H1 (cell line): ENCODE results near the gene NLRC3. TPM values are rescaled to one million over a fixed set of nuclear protein-coding genes. Genes with fewer than 3 reads are reported as not detected.

Source experiments
- CTCF ChIA-PET: fragments of 300-600 bp; sonication (Branson Sonifier 250); formaldehyde crosslinking; loops from one replicate; lab custom pipeline; 2021; ENCODE audit not compliant: partially characterized antibody; lab: Charles Lee
- POLR2A ChIA-PET: fragments of 300-600 bp; sonication (Branson Sonifier 250); formaldehyde crosslinking; loops from one replicate; lab custom pipeline; 2021; ENCODE audit warnings: inconsistent platforms; ENCODE audit not compliant: partially characterized antibody; lab: Charles Lee
- DNase-seq, 2 experiments: peaks; one replicate each; pipeline versions ENCODE4 v3.0.0 to v3.0.0-alpha.2; 2010 to 2022; ENCODE audit warnings: low spot score in 2 of 2, low read depth in 1 of 2, mixed read lengths in 1 of 2
- FAIRE-seq: peaks from 2 replicates; lab custom pipeline; 2011; peaks lifted over from hg19 to GRCh38; lab: Jason Lieb, UNC
- H2AFZ ChIP-seq: 2 replicates; pipeline ENCODE4 v1.8.1; 2012; ENCODE audit warnings: low read length, inconsistent platforms
- H2AK5ac ChIP-seq: 2 replicates; pipeline ENCODE4 v1.6.1; 2013; ENCODE audit warnings: low read depth, low read length
- H2BK120ac ChIP-seq: replicated peaks from 2 replicates; pipeline ENCODE3; 2013; ENCODE audit warnings: low read depth, low read length, inconsistent platforms
- H2BK12ac ChIP-seq: 2 replicates; pipeline ENCODE4 v1.6.1; 2013; ENCODE audit warnings: low read depth, low read length
- H2BK15ac ChIP-seq: 2 replicates; pipeline ENCODE4 v1.6.1; 2013; ENCODE audit warnings: low read length
- H2BK20ac ChIP-seq: 2 replicates; pipeline ENCODE4 v1.6.1; 2013; ENCODE audit warnings: low read length
- H2BK5ac ChIP-seq: 2 replicates; pipeline ENCODE4 v1.6.1; 2013; ENCODE audit warnings: low read depth, low read length
- H3K14ac ChIP-seq: 2 replicates; pipeline ENCODE4 v1.6.1; 2013; ENCODE audit warnings: inconsistent platforms; ENCODE audit not compliant: insufficient read length
- H3K18ac ChIP-seq: 2 replicates; pipeline ENCODE4 v1.6.1; 2013; ENCODE audit warnings: low read length; ENCODE audit errors: extremely low read depth
- H3K23ac ChIP-seq: 2 replicates; pipeline ENCODE4 v1.6.1; 2013; ENCODE audit warnings: inconsistent platforms; ENCODE audit not compliant: insufficient read length
- H3K23me2 ChIP-seq: 2 replicates; pipeline ENCODE4 v1.6.1; 2013; ENCODE audit warnings: low read depth, low read length
- H3K27ac ChIP-seq: 2 replicates; pipeline ENCODE4 v1.6.1; 2011; ENCODE audit warnings: low read depth, low read length, inconsistent platforms
- H3K27me3 ChIP-seq, 4 experiments: replicated peaks in 1 of 4; 1 replicate in 1 of 4; 2 replicates in 3 of 4; pipeline versions ENCODE4 v1.6.1 to v1.8.1; 2011 to 2013; ENCODE audit warnings: low read length in 3 of 4, mild to moderate bottlenecking in 3 of 4, inconsistent platforms in 2 of 4, mixed read lengths in 2 of 4, moderate library complexity in 1 of 4; ENCODE audit not compliant: control insufficient read depth in 3 of 4, insufficient read depth in 3 of 4; ENCODE audit errors: extremely low read depth in 1 of 4
- H3K36me3 ChIP-seq, 4 experiments: 2 replicates each; pipeline versions ENCODE4 v1.6.1 to v1.8.1; 2011 to 2013; ENCODE audit warnings: mild to moderate bottlenecking in 4 of 4, low read length in 3 of 4, moderate library complexity in 2 of 4, control low read depth in 1 of 4, inconsistent platforms in 1 of 4; ENCODE audit not compliant: insufficient read depth in 4 of 4, control insufficient read depth in 2 of 4
- H3K4ac ChIP-seq: replicated peaks from 2 replicates; pipeline ENCODE3; 2013; ENCODE audit warnings: low read length, low read depth, mixed read lengths, inconsistent platforms; ENCODE audit not compliant: insufficient read length
- H3K4me1 ChIP-seq, 4 experiments: replicated peaks in 1 of 4; 1 replicate in 1 of 4; 2 replicates in 3 of 4; pipeline versions ENCODE4 v1.6.1 to v1.8.1; 2011 to 2013; ENCODE audit warnings: low read length in 3 of 4, inconsistent platforms in 2 of 4, mixed read lengths in 1 of 4; ENCODE audit not compliant: insufficient read depth in 4 of 4, control insufficient read depth in 3 of 4
- H3K4me2 ChIP-seq, 2 experiments: 2 replicates each; pipeline versions ENCODE4 v1.6.1 to v1.8.1; 2011 to 2013; ENCODE audit warnings: low read depth in 2 of 2, low read length in 2 of 2, control low read depth in 1 of 2, inconsistent platforms in 1 of 2, mild to moderate bottlenecking in 1 of 2; ENCODE audit not compliant: insufficient read depth in 1 of 2
- H3K4me3 ChIP-seq, 4 experiments: fragments of 200-600, 300-600 bp in 1 of 4; sonication (generic), shearing (Covaris generic), sonication (Bioruptor Twin) in 1 of 4; 2 replicates each; pipeline versions ENCODE4 v1.5.1 to v1.8.1; 2011 to 2016; ENCODE audit warnings: low read length in 4 of 4, low read depth in 3 of 4, control low read depth in 2 of 4, inconsistent platforms in 2 of 4, mild to moderate bottlenecking in 2 of 4, mixed read lengths in 1 of 4, moderate library complexity in 1 of 4; ENCODE audit not compliant: insufficient read depth in 2 of 4; ENCODE audit errors: extremely low read depth in 1 of 4
- H3K56ac ChIP-seq: replicated peaks from 2 replicates; pipeline ENCODE3; 2013; ENCODE audit warnings: low read depth, mild to moderate bottlenecking, mixed read lengths, low read length, inconsistent platforms; ENCODE audit not compliant: insufficient read length
- H3K79me1 ChIP-seq: 2 replicates; pipeline ENCODE4 v1.6.1; 2013; ENCODE audit warnings: low read depth, low read length, control low read depth
- H3K79me2 ChIP-seq, 2 experiments: 2 replicates each; pipeline versions ENCODE4 v1.6.1 to v1.8.1; 2012 to 2013; ENCODE audit warnings: low read length in 2 of 2, mild to moderate bottlenecking in 2 of 2, inconsistent platforms in 1 of 2; ENCODE audit not compliant: insufficient read depth in 2 of 2, control insufficient read depth in 1 of 2
- H3K9ac ChIP-seq, 4 experiments: replicated peaks in 1 of 4; 1 replicate in 1 of 4; 2 replicates in 3 of 4; pipeline versions ENCODE4 v1.6.1 to v1.8.1; 2011 to 2013; ENCODE audit warnings: low read depth in 3 of 4, low read length in 3 of 4, control low read depth in 2 of 4, mild to moderate bottlenecking in 2 of 4, moderate library complexity in 2 of 4, inconsistent platforms in 1 of 4; ENCODE audit errors: extremely low read depth in 1 of 4
- H3K9me3 ChIP-seq, 2 experiments: 2 replicates each; pipeline versions ENCODE4 v1.6.1 to v1.8.1; 2012 to 2013; ENCODE audit warnings: mild to moderate bottlenecking in 2 of 2, moderate library complexity in 2 of 2, control low read depth in 1 of 2, inconsistent platforms in 1 of 2, low read depth in 1 of 2, low read length in 1 of 2, mixed read lengths in 1 of 2; ENCODE audit not compliant: insufficient read depth in 2 of 2
- H4K20me1 ChIP-seq, 2 experiments: replicated peaks in 1 of 2; 2 replicates each; pipeline versions ENCODE3 to v1.8.1; 2011 to 2013; ENCODE audit warnings: inconsistent platforms in 2 of 2, low read length in 2 of 2, mild to moderate bottlenecking in 1 of 2; ENCODE audit not compliant: insufficient read depth in 2 of 2, control insufficient read depth in 1 of 2
- H4K5ac ChIP-seq: 2 replicates; pipeline ENCODE4 v1.6.1; 2013; ENCODE audit warnings: low read length, low read depth, mixed read lengths, inconsistent platforms; ENCODE audit not compliant: insufficient read length
- H4K8ac ChIP-seq: 2 replicates; pipeline ENCODE4 v1.8.0; 2013; ENCODE audit warnings: mild to moderate bottlenecking, moderate library complexity, low read length, inconsistent platforms; ENCODE audit not compliant: insufficient read depth; ENCODE audit errors: extremely low read depth
- H4K91ac ChIP-seq: replicated peaks from 2 replicates; pipeline ENCODE3; 2013; ENCODE audit warnings: low read length, mixed read lengths, inconsistent platforms; ENCODE audit not compliant: insufficient read length
- JUN ChIP-seq: IDR thresholded peaks from 2 replicates; pipeline ENCODE4 v1.6.1; 2011; ENCODE audit warnings: low read depth, mild to moderate bottlenecking, improper control_type of control experiment, low read length
- JUND ChIP-seq: IDR thresholded peaks from 2 replicates; pipeline ENCODE4 v1.6.1; 2011; ENCODE audit warnings: mild to moderate bottlenecking, improper control_type of control experiment, low read length
- NANOG ChIP-seq: IDR thresholded peaks from 2 replicates; pipeline ENCODE4 v1.6.1; 2011; ENCODE audit warnings: low read length, low read depth, mild to moderate bottlenecking, inconsistent platforms; ENCODE audit not compliant: insufficient read depth, poor library complexity, severe bottlenecking
- POLR2AphosphoS5 ChIP-seq: IDR thresholded peaks from 2 replicates; pipeline ENCODE4 v1.6.1; 2011; ENCODE audit warnings: low read depth, low read length
- RAD21 ChIP-seq, 2 experiments: IDR thresholded peaks in 1 of 2; conservative IDR thresholded peaks in 1 of 2; 2 replicates each; pipeline ENCODE4 v1.6.1; 2011; ENCODE audit warnings: low read depth in 2 of 2, low read length in 2 of 2, improper control_type of control experiment in 1 of 2, inconsistent platforms in 1 of 2, mild to moderate bottlenecking in 1 of 2, moderate library complexity in 1 of 2
- RFX5 ChIP-seq: IDR thresholded peaks from 2 replicates; pipeline ENCODE4 v1.6.1; 2011; ENCODE audit warnings: low read depth, low read length, improper control_type of control experiment, borderline replicate concordance
- ZNF274 ChIP-seq: IDR thresholded peaks from 2 replicates; pipeline ENCODE4 v1.7.0; 2012; ENCODE audit warnings: low read length, borderline replicate concordance; ENCODE audit errors: extremely low read depth
- whole genome bisulfite sequencing, 2 experiments: shearing (Covaris generic) in 1 of 2; methylation state at CpG; one replicate each; pipeline versions ENCODE4 v1.1.6 to v1.1.7; 2013 to 2015; ENCODE audit warnings: low lambda C conversion rate in 2 of 2, mixed read lengths in 2 of 2, inconsistent platforms in 1 of 2, low coverage in 1 of 2, missing lambda C conversion rate in 1 of 2; ENCODE audit not compliant: insufficient replicate concordance in 2 of 2, insufficient coverage in 1 of 2, insufficient read length in 1 of 2; ENCODE audit errors: extremely low coverage in 1 of 2, missing lambda C conversion rate in 1 of 2; 5-methylcytosine and 5-hydroxymethylcytosine counted together
- polyA plus RNA-seq, 7 experiments: library from polyadenylated mRNA; depleted of rRNA in 3 of 7; stranded (reverse) in 5 of 7; unstranded in 2 of 7; fragments of >200 nt in 5 of 7; fragments of 200-250 nt in 2 of 7; gene quantifications; 1 replicate in 5 of 7; 2 replicates in 1 of 7; 4 replicates in 1 of 7; pipeline versions ENCODE4 v1.2.1 to v1.2.3, GENCODE V29; 2011 to 2013; ENCODE audit warnings: missing spikeins in 2 of 7, mixed read lengths in 2 of 7
- total RNA-seq: library from RNA; stranded (reverse); fragmentation: NEBNext Ultra II Directional; extraction: Animal tissue kit (Norgen Biotek cat#: 25700); gene quantifications from 2 replicates; pipeline ENCODE4 v1.2.1, GENCODE V29; 2021
- TF ChIP-seq, protein P1 (sequence below): IDR thresholded peaks from 2 replicates; pipeline ENCODE4 v1.6.1; 2012; ENCODE audit warnings: inconsistent platforms

The NLRC3 gene
- total and polyA plus RNA-seq, 2 of the 8 experiments (the other 6 are each of a cell fraction or from before 2014, with no cell fraction given) = 0.18 to 0.20 TPM

GRCh38 chr16:3587547-3588110 is 10.4 kb upstream of the NLRC3 start:
- Histone ChIP-seq H3K36me3 (peaks cover 0 to 21% (median 6%) of the 10 kb centered on the region in 4 experiments; a peak in 4 of 8 replicates), H4K20me1 (no peaks in the 10 kb centered on the region), H3K79me2 (no peaks in the 10 kb centered on the region), H3K27me3 (no peaks in the 10 kb centered on the region), H2AFZ (no peak overlapping the region), H3K56ac (no peak overlapping the region), H2BK12ac (no peak overlapping the region), H2BK5ac (no peak overlapping the region), H2BK120ac (no peak overlapping the region), H4K8ac (no peak overlapping the region), H3K18ac (no peak overlapping the region), H2AK5ac (no peak overlapping the region), H3K23ac (no peak overlapping the region), H3K79me1 (no peaks in the 10 kb centered on the region), H4K91ac (no peak overlapping the region), H2BK20ac (no peak overlapping the region), H3K4me1 (peaks cover 0 to 4% (median 2%) of the 10 kb centered on the region in 4 experiments; a peak in 2 of 7 replicates), H3K14ac (no peak overlapping the region), H3K9ac (no peak overlapping the region), H3K9me3 (no peaks in the 10 kb centered on the region), H3K4ac (no peak overlapping the region), H3K4me2 (no peak overlapping the region), H4K5ac (no peak overlapping the region), H3K4me3 (no peak overlapping the region), H2BK15ac (no peak overlapping the region), H3K23me2 (no peaks in the 10 kb centered on the region), H3K27ac (no peak overlapping the region)
- 96% methylated on average over 11 of the region's 15 CpGs; no CpG with 5 or more reads in 1 of the 2 experiments for WGBS, 2 experiments
- ChIA-PET POLR2A (interaction anchor here (0.7 kb wide), 1 partner anchor 21 kb away, joined by 4 read pairs; no protein-coding TSS in a partner anchor), CTCF (interaction anchor here (0.6 kb wide), 1 partner anchor 35 kb away, joined by 3 read pairs; no protein-coding TSS in a partner anchor)
- TF ChIP-seq, protein P1, sequence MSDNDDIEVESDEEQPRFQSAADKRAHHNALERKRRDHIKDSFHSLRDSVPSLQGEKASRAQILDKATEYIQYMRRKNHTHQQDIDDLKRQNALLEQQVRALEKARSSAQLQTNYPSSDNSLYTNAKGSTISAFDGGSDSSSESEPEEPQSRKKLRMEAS = no peak
- no peak for TF ChIP-seq JUN
- no peak for TF ChIP-seq RFX5
- TF ChIP-seq RAD21 (IDR thresholded peaks at IDR 0.05 in 1 of 2, conservative IDR thresholded peaks at IDR 0.05 in 1 of 2; ENCODE audit: low read depth in 2 of 2, low read length in 2 of 2) = no peak
- TF ChIP-seq ZNF274 = no peak
- TF ChIP-seq JUND = no peak
- TF ChIP-seq POLR2AphosphoS5 = no peak
- TF ChIP-seq NANOG = no peak
- DNase-seq (no peak), FAIRE-seq (no peak)
